ENCODE measurements around the gene GRIK4. TPM values are rescaled to one million over a fixed set of nuclear protein-coding genes. Genes with fewer than 3 reads are reported as not detected.
A peak's percentile ranks its signal among the peaks of the same experiment; 100 is the strongest.

Gene GRIK4
- total and polyA plus RNA-seq, 8 donors = 0.06 to 0.31 TPM; not detected in 6

DNA sequence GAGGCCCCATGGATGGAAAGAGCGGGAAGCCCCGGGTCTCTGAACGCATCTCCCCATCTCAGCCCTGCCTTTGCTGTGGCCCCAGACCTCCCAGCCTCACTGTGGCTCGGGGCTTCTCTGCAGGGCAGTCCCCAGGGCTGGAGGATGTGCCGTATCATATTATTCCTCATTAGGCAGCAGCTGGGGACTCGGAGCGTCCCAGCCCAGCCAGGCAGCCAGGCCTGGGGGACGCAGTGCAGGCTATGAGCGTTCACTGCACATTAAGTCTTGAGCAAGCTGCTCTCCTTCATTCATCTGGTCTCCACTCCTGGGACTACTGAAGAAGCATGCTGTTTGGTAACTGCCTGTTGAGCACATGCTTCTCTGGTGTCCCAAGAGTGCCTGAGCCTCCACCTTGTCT lies 285.6 kb downstream of the GRIK4 start:
- intact Hi-C loops (cut with DNase I; ENCODE audit: low total_unique reads) = no loop called here
- no peaks in the 10 kb centered on the region for H3K9me3 ChIP-seq
- no peak overlapping the region for H3K27ac ChIP-seq
- no peaks in the 10 kb centered on the region for H3K4me1 ChIP-seq
- no peaks in the 10 kb centered on the region for H3K36me3 ChIP-seq
- no peak for DNase-seq
- no peak overlapping the region for H3K4me3 ChIP-seq
- H3K27me3 ChIP-seq = peaks cover 0 to 39% (median 0%) of the 10 kb centered on the region in 3 donors
- TF ChIP-seq POLR2AphosphoS5 (IDR thresholded peaks at IDR 0.05) = no peak
- TF ChIP-seq POLR2A (IDR thresholded peaks at IDR 0.05) = no peak
- TF ChIP-seq, protein P1, sequence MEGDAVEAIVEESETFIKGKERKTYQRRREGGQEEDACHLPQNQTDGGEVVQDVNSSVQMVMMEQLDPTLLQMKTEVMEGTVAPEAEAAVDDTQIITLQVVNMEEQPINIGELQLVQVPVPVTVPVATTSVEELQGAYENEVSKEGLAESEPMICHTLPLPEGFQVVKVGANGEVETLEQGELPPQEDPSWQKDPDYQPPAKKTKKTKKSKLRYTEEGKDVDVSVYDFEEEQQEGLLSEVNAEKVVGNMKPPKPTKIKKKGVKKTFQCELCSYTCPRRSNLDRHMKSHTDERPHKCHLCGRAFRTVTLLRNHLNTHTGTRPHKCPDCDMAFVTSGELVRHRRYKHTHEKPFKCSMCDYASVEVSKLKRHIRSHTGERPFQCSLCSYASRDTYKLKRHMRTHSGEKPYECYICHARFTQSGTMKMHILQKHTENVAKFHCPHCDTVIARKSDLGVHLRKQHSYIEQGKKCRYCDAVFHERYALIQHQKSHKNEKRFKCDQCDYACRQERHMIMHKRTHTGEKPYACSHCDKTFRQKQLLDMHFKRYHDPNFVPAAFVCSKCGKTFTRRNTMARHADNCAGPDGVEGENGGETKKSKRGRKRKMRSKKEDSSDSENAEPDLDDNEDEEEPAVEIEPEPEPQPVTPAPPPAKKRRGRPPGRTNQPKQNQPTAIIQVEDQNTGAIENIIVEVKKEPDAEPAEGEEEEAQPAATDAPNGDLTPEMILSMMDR (IDR thresholded peaks at IDR 0.05) = no peak
- TF ChIP-seq EP300 (IDR thresholded peaks at IDR 0.05) = no peak
- 69 to 100% (median 77%) methylated on average over 2 to 9 of the region's 9 CpGs for whole genome bisulfite sequencing, 5 donors

DNA sequence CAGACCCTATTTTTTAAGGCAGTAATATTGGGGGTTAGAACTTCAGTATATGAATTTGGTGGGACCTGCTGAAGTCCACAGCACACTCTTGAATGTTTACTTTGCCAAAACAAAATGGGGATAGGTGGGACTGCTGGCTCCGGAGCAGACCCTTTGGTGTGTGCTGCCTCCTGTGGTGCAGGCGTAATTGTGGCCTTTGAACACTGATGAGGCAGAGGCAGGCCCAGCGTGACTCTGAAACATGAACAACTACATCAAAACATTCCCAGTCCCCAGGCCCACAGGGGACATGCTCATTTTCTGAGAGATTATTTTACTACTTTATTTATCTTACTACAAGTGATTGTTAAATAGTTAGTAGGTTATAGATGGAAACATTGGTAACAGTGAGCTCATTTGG lies 287.3 kb downstream of the GRIK4 start:
- intact Hi-C loops (cut with DNase I; ENCODE audit: low total_unique reads) = no loop called here
- no peaks in the 10 kb centered on the region for H3K4me1 ChIP-seq
- H3K27ac ChIP-seq = no peak overlapping the region
- H3K36me3 ChIP-seq = no peaks in the 10 kb centered on the region
- WGBS, 5 donors = 68 to 78% (median 72%) methylated on average over 3 of the region's 3 CpGs
- DNase-seq = no peak
- H3K9me3 ChIP-seq = no peaks in the 10 kb centered on the region
- TF ChIP-seq POLR2AphosphoS5 (IDR thresholded peaks at IDR 0.05) (no peak), EP300 (IDR thresholded peaks at IDR 0.05) (no peak), POLR2A (IDR thresholded peaks at IDR 0.05) (no peak)
- TF ChIP-seq, protein P1 (IDR thresholded peaks at IDR 0.05) = no peak
- H3K27me3 ChIP-seq = peaks cover 0 to 42% (median 0%) of the 10 kb centered on the region in 3 donors
- no peak overlapping the region for H3K4me3 ChIP-seq

DNA sequence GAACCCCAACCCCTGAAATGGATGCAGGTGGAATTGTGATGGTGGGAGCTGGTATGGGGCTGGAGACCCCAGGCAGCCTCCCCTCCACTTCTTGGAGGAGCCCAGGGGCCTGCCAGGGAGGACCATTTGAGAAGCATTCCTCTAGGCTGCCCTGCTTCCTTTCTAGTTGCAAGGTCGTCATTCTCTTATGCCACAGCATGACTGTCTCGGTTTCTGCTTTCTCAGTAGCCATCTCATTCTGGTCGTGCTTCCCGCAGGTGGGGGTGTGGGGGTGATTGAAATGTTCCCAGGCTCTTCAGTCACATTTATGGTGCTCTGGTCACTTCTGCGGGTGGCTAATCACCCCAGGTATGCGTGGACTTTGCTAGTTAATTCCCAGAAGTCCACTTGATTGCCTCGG lies 288.7 kb downstream of the GRIK4 start:
- 69 to 74% (median 73%) methylated on average over 7 of the region's 7 CpGs for WGBS, 5 donors
- Histone ChIP-seq H3K27ac (no peak overlapping the region), H3K9me3 (no peaks in the 10 kb centered on the region), H3K36me3 (no peaks in the 10 kb centered on the region), H3K4me1 (no peaks in the 10 kb centered on the region), H3K4me3 (no peak overlapping the region), H3K27me3 (peaks cover 0 to 37% (median 0%) of the 10 kb centered on the region in 3 donors)
- no peak for DNase-seq
- intact Hi-C loops (cut with DNase I; ENCODE audit: low total_unique reads) = loop anchor here (5.0 kb wide), 1 partner anchor 293 kb away; no protein-coding TSS in a partner anchor
- TF ChIP-seq POLR2A (IDR thresholded peaks at IDR 0.05) (no peak), EP300 (IDR thresholded peaks at IDR 0.05) (no peak), POLR2AphosphoS5 (IDR thresholded peaks at IDR 0.05) (no peak)
- TF ChIP-seq, protein P1 (IDR thresholded peaks at IDR 0.05) = no peak

DNA sequence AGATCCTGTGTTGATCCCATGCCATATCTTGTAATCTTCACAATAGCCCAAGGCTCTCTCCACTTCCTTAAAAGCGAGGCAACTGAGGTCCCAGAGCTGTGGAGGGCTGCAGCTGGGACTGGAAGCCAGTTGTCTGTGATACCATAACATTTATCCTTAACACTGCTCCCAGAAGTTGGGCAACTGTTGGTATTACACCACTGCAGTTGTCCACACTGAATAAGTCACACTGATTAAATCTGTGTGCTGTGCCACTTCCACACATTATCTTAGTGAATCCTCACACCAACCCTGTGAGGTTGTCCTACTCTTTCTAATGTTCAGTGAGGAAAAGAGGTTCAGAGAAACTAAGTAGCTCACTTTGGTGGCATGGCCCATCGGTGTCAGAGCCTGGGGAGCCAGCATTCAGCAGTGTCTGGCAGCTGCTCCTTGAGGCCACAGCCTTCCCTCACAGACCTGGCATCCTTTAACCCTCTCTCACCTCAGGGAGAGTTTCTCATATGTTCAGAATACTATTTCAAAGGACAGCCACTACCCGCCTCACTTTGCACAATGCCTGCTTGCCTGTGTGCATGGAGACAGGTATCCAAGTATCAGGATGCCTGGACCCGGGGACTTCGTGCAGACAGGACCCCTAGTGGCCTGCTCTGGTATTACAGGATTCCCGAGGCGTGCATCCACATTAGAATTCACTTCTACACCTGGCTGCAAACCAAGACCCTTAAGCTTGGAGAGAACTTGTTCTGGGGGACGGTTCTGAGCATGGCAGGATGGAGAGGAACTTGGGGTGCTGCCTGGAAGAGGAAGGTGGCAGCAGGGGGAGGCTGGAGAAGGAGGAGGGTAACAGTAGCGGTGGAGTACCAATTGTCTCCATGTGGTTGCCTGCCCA lies 290.5 kb downstream of the GRIK4 start:
- intact Hi-C loops (cut with DNase I; ENCODE audit: low total_unique reads) = loop anchor here (5.0 kb wide), 1 partner anchor 295 kb away; no protein-coding TSS in a partner anchor
- Histone ChIP-seq H3K27ac (no peak overlapping the region), H3K9me3 (no peaks in the 10 kb centered on the region), H3K4me1 (no peaks in the 10 kb centered on the region), H3K36me3 (no peaks in the 10 kb centered on the region), H3K4me3 (no peak overlapping the region), H3K27me3 (peaks cover 0 to 40% (median 0%) of the 10 kb centered on the region in 3 donors)
- WGBS, 5 donors = 30 to 34% (median 31%) methylated on average over 7 to 9 of the region's 9 CpGs
- DNase-seq = peak; percentile 68 to 84
- TF ChIP-seq POLR2A (IDR thresholded peaks at IDR 0.05) = no peak
- TF ChIP-seq, protein P1 (IDR thresholded peaks at IDR 0.05) = peak in 5 of 7 experiments; percentile 61 to 97 (median 83)
